Spleen (tissue), 11 donors: ENCODE data around the gene SLC25A45. TPM values are rescaled to one million over a fixed set of nuclear protein-coding genes. Genes with fewer than 3 reads are reported as not detected.

Experiments
- DNase-seq: peaks from one replicate; pipeline ENCODE4 v3.0.0-alpha.2; 2020
- H3K27ac ChIP-seq, 8 donors: fragments of 200-600 bp; sonication (generic) in 7 of 8; 1 replicate in 4 of 8; 2 replicates in 4 of 8; pipeline versions ENCODE4 v1.5.0 to v1.8.0; 2016 to 2021; ENCODE audit warnings: inconsistent platforms in 4 of 8, mild to moderate bottlenecking in 4 of 8, moderate library complexity in 1 of 8
- H3K27me3 ChIP-seq, 7 donors: fragments of 200-600 bp; sonication (generic) in 6 of 7; replicated peaks in 1 of 7; 1 replicate in 4 of 7; 2 replicates in 3 of 7; pipeline versions ENCODE4 v1.5.0 to v1.8.0; 2016 to 2021; ENCODE audit warnings: inconsistent platforms in 3 of 7, mild to moderate bottlenecking in 1 of 7
- H3K36me3 ChIP-seq, 6 donors: fragments of 200-600 bp; sonication (generic) in 5 of 6; 1 replicate in 4 of 6; 2 replicates in 2 of 6; pipeline versions ENCODE4 v1.5.0 to v1.8.0; 2016 to 2021; ENCODE audit warnings: inconsistent platforms in 2 of 6
- H3K4me1 ChIP-seq, 6 donors: fragments of 200-600 bp; sonication (generic) in 5 of 6; 1 replicate in 3 of 6; 2 replicates in 3 of 6; pipeline versions ENCODE4 v1.5.0 to v1.8.0; 2016 to 2021; ENCODE audit warnings: inconsistent platforms in 3 of 6
- H3K4me3 ChIP-seq, 8 donors: fragments of 200-600 bp; sonication (generic) in 7 of 8; 1 replicate in 4 of 8; 2 replicates in 4 of 8; pipeline versions ENCODE4 v1.5.0 to v1.8.0; 2016 to 2021; ENCODE audit warnings: inconsistent platforms in 4 of 8, mild to moderate bottlenecking in 4 of 8, moderate library complexity in 2 of 8
- H3K9me3 ChIP-seq, 8 donors: fragments of 200-600 bp; sonication (generic) in 7 of 8; 1 replicate in 4 of 8; 2 replicates in 4 of 8; pipeline versions ENCODE4 v1.5.0 to v1.8.0; 2016 to 2021; ENCODE audit warnings: inconsistent platforms in 4 of 8
- CTCF ChIP-seq, 11 experiments: fragments of 200-600 bp in 7 of 11; fragments of 450-650 bp in 4 of 11; sonication (generic) in 4 of 11; IDR thresholded peaks in 8 of 11; conservative IDR thresholded peaks in 3 of 11; 1 replicate in 7 of 11; 2 replicates in 4 of 11; pipeline versions ENCODE4 v1.4.0 to v1.8.0; 2016 to 2021; ENCODE audit warnings: antibody characterized with exemption in 11 of 11, inconsistent platforms in 4 of 11, mild to moderate bottlenecking in 1 of 11
- POLR2A ChIP-seq, 3 donors: fragments of 450-650 bp; IDR thresholded peaks; one replicate each; pipeline ENCODE4 v1.5.1; 2017; ENCODE audit warnings: antibody characterized with exemption in 3 of 3, mild to moderate bottlenecking in 1 of 3
- POLR2AphosphoS5 ChIP-seq, 3 donors: sonication (generic); formaldehyde crosslinking; IDR thresholded peaks; one replicate each; pipeline ENCODE4 v1.5.1; 2017; ENCODE audit warnings: antibody characterized with exemption in 3 of 3
- WGBS, 5 donors: extraction: QIAGEN DNeasy Blood & Tissue Kit in 3 of 5; methylation state at CpG; one replicate each; pipeline versions ENCODE4 v1.1.5 to v1.1.7; 2013 to 2018; 5-methylcytosine and 5-hydroxymethylcytosine counted together
- intact Hi-C: fragments of 100-400 bp; cut with DNase I; formaldehyde crosslinking; loops from one replicate; pipeline ENCODE4 v1.15.0; 2023; ENCODE audit warnings: low total_unique reads
- polyA plus RNA-seq, 3 donors: library from polyadenylated mRNA; stranded (reverse); fragments of 200-250 nt; gene quantifications; one replicate each; pipeline ENCODE4 v1.2.1, GENCODE V29; 2013
- total RNA-seq, 7 donors: library from RNA; depleted of rRNA in 3 of 7; stranded (reverse); fragments of >200 nt in 3 of 7; fragmentation: NEBNext Ultra II Directional in 4 of 7; extraction: Animal tissue kit (Norgen Biotek cat#: 25700) in 4 of 7; gene quantifications; one replicate each; pipeline versions ENCODE4 v1.1.0 to v1.2.1, GENCODE V29; 2016 to 2021
- donor health status: healthy with polysubstance abuse.
- donor health status: DM: no; HTN: no; CAD: no; lungs with moderate emphysema.
- donor health status: DM: no; HTN: no; CAD: no.
- donor health status: Bipolar disorder and iron deficiency.
- donor health status: healthy.
- donor health status: DM: no; HTN: no; CAD: no.
- donor health status: DM: yes; HTN: yes; CAD: no.

Gene SLC25A45
- total and polyA plus RNA-seq, 10 donors, result 11.6 to 33.4 (median 24.9) TPM

- Histone ChIP-seq H3K4me3 (no peak overlapping the region), H3K36me3 (peaks cover 0 to 22% (median 0%) of the 10 kb centered on the region in 6 donors), H3K4me1 (peaks cover 33 to 81% (median 60%) of the 10 kb centered on the region in 6 donors), H3K27me3 (no peaks in the 10 kb centered on the region), H3K27ac (peak overlapping the region in 3 of 8 donors; percentile 97 to 98 (median 98)), H3K9me3 (no peaks in the 10 kb centered on the region)
- intact Hi-C loops, result no loop called here
- no peak for DNase-seq
- 84 to 93% (median 88%) methylated on average over 11 to 13 of the region's 13 CpGs for WGBS, 5 donors
- TF ChIP-seq POLR2A (IDR thresholded peaks at IDR 0.05), result no peak
- no peak for TF ChIP-seq CTCF (IDR thresholded peaks at IDR 0.05 in 8 of 11, conservative IDR thresholded peaks at IDR 0.05 in 3 of 11)
- no peak for TF ChIP-seq POLR2AphosphoS5 (IDR thresholded peaks at IDR 0.05)
These were observed 2.6 kb downstream of the SLC25A45 start for GRCh38 chr11:65379698-65380459.

- no peaks in the 10 kb centered on the region for H3K27me3 ChIP-seq
- H3K27ac ChIP-seq, result peak overlapping the region in 4 of 8 donors; percentile 53 to 98 (median 76)
- H3K36me3 ChIP-seq, result peaks cover 0 to 23% (median 0%) of the 10 kb centered on the region in 6 donors
- peaks cover 25 to 73% (median 52%) of the 10 kb centered on the region in 6 donors for H3K4me1 ChIP-seq
- intact Hi-C loops, result no loop called here
- 84 to 95% (median 95%) methylated on average over 7 to 14 of the region's 14 CpGs for whole genome bisulfite sequencing, 5 donors
- no peak overlapping the region for H3K4me3 ChIP-seq
- no peak for TF ChIP-seq POLR2A (IDR thresholded peaks at IDR 0.05)
- TF ChIP-seq CTCF (IDR thresholded peaks at IDR 0.05 in 8 of 11, conservative IDR thresholded peaks at IDR 0.05 in 3 of 11), result no peak
- TF ChIP-seq POLR2AphosphoS5 (IDR thresholded peaks at IDR 0.05), result no peak
- DNase-seq, result no peak
- no peaks in the 10 kb centered on the region for H3K9me3 ChIP-seq
These were observed 3.4 kb downstream of the SLC25A45 start for GRCh38 chr11:65378928-65379638.

DNA sequence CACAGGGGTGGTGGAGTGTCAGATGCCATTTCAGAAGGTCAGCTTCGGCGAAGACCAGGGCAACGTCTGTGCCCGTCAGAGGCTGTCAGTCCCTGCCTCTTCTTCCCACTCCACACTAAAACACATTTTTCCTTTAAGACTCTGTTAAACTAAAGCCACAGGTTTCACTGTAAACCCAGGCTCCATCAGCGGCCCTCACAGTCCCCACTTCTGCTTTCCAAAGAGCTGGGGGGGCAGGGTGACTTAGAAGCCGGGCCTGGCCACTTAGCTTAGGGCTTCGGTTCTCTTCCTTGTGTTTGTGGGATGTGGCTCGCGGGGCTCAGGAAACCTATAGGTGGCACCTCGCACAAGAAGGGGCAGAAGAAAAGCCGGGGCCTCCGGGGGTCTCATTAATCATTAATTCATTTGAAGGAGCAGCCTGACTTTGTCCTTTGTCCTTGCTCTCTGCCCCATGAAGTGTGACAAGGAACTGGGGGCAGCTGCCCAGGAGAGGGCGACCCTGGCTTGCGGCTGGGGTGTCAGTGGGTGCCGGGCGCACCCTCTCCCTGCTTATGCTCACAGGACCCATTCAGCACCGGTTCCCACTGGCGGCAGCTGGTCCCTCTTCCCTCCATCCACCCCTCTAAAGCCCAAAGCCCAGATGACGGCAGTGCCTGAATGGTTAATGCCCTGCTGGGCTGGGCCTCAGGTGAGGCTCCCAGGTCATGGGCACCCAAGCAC, 4.1 kb downstream of the SLC25A45 start:
- 48 to 63% (median 56%) methylated on average over 18 to 19 of the region's 19 CpGs for WGBS, 5 donors
- Histone ChIP-seq H3K36me3 (peaks cover 0 to 23% (median 0%) of the 10 kb centered on the region in 6 donors), H3K4me1 (peaks cover 18 to 66% (median 45%) of the 10 kb centered on the region in 6 donors), H3K27ac (peak overlapping the region in 7 of 8 donors; percentile 38 to 98 (median 53)), H3K4me3 (no peak overlapping the region), H3K27me3 (no peaks in the 10 kb centered on the region), H3K9me3 (no peaks in the 10 kb centered on the region)
- no peak for DNase-seq
- TF ChIP-seq POLR2AphosphoS5 (IDR thresholded peaks at IDR 0.05), result no peak
- no peak for TF ChIP-seq POLR2A (IDR thresholded peaks at IDR 0.05)
- no peak for TF ChIP-seq CTCF (IDR thresholded peaks at IDR 0.05 in 8 of 11, conservative IDR thresholded peaks at IDR 0.05 in 3 of 11)
- intact Hi-C loops, result no loop called here
